ENCODE results near the gene FBN1.

GRCh38 chr15:48520376-48521155 lies 124.9 kb downstream of the FBN1 start:
- TF ChIP-seq CTCF (conservative IDR thresholded peaks at IDR 0.05; ENCODE audit: low read depth, low read length): peak; percentile 50
- no peak for TF ChIP-seq EZH2phosphoT487 (IDR thresholded peaks at IDR 0.05; ENCODE audit: borderline replicate concordance, low read length)
- no peak for TF ChIP-seq EZH2 (IDR thresholded peaks at IDR 0.05; ENCODE audit: low read length, unreplicated experiment)
